HL-60 (cell line): ENCODE results near the gene TKTL1.
"Not testable (repeated sequence)": the region's sequence is repeated elsewhere in the genome, so short reads cannot be mapped to it uniquely, and the experiment has no call there.

ENCODE experiments used
- CTCF ChIP-seq: IDR thresholded peaks from one replicate; pipeline ENCODE4 v1.5.1; 2011; ENCODE audit warnings: low read length, control low read depth, inconsistent platforms; ENCODE audit not compliant: insufficient read depth
- GABPA ChIP-seq: IDR thresholded peaks from 2 replicates; pipeline ENCODE4 v1.6.1; 2012; ENCODE audit warnings: low read depth

DNA sequence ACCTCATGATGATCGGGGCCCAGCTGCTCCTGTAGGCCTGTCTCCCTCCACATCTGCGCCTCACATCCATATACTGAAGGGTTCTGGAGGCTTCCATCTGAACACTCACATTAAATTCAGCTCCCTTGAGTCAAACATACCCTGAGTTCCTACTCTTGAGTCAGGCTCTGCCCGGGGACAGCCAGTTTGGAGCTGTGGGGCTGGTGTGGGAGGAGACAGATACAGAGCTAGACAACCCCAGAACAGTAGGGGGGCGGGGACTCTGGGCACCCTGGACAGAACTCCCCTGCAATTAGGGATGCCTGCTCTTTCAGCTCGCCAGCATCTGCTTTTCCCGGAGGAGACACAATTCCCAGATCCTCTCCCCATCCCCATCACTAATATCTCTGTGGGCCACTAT is 32.5 kb upstream of the TKTL1 start:
- TF ChIP-seq GABPA, CTCF: not testable (repeated sequence)
